A204.1 (cell line): ENCODE data around the gene FKBP8.

Experiments
- FAIRE-seq: peaks from 2 replicates; lab custom pipeline; 2012; peaks lifted over from hg19 to GRCh38; lab: Jason Lieb, UNC

Gene FKBP8

DNA sequence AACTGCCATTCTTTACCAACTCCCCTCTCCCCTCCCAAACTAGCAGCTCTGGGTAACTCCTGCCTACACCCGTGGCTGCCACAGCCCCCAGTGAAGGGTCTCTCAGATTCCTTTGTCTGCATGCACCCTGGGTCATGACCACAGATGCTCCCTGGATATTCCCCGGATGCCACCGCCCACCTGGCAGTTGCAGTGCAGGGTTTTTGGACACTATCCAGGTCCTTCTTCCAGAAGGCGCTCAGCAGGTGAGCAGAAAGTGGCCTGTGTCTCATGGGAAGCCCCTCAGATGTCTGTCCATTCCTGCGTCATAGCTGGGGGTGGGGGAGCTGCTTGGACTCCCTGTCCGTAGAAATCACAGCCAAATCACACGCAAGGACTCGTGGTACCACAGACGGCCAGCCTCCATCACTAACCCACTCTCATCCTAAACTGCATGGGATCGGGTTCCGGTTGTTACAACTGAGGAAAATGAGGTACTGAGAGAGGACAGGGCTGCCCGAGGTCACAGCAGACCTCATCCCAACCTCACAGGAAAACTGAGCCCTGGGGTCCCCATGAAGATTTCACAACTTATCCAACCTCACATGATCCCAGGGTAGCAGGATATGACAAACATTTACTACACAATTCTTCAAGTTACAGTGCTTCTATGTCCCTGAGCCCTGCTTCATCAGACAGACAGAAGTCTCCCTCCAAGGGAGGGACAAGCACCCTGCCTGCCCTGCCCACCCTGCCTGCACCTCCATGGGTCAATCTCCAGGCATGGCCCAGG lies 60.1 kb downstream of the FKBP8 start:
- no peak for FAIRE-seq
